Measurements from ENCODE around the gene TSPAN10.
"Not testable (repeated sequence)": the region's sequence is repeated elsewhere in the genome, so short reads cannot be mapped to it uniquely, and the experiment has no call there.

TSPAN10 gene

GRCh38 chr17:81664051-81664470 is 27.1 kb downstream of the TSPAN10 start:
- DNase-seq (ENCODE audit: low read depth), result no peak

- no peak for DNase-seq (ENCODE audit: low read depth)
These were observed 28.5 kb downstream of the TSPAN10 start for GRCh38 chr17:81665205-81666091.

DNA sequence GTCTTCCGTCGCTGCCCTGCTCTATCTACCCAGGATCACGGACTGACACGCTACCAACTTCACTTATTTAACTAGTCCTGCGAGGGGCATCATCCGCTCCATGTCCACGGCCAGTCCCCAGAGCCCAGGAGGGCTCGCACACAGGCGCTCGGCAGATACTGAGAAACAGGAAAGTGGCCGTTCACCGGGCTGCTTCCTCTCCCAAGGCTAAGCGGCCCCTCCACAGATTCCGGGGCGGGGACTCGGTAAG is 29.0 kb downstream of the TSPAN10 start:
- no peak for DNase-seq (ENCODE audit: low read depth)

GRCh38 chr17:81666342-81667191 is 29.6 kb downstream of the TSPAN10 start, which contains the start of the genes CCDC137 and OXLD1:
Gene CCDC137, plus strand, starts transcription at chr17:81666737. Its CDS starts 30 bp downstream, at chr17:81666767.
Gene OXLD1, minus strand, starts transcription at chr17:81666605. Its CDS starts 28 bp downstream, at chr17:81666577.
- peak; percentile 92 for DNase-seq (ENCODE audit: low read depth)

- DNase-seq (ENCODE audit: low read depth), result no peak
These were observed 30.8 kb downstream of the TSPAN10 start for GRCh38 chr17:81667754-81668153.

DNA sequence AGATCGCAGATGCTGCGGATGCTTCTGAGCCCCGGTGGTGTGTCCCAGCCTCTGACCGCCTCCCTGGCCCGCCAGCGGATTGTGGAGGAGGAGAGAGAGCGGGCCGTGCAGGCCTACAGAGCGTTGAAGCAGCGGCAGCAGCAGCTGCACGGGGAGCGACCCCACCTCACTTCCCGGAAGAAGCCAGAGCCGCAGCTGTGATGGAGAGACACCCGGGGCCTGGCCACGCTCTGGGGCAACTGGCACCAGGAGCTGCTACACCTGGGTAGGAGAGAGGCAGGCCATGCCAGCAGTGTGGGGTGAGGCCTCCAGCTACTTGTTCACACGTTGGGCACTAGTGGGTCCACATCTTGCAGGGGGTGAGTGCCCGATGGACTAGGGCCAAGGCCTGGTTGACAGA is 35.5 kb downstream of the TSPAN10 start:
- DNase-seq (ENCODE audit: low read depth), result no peak

DNA sequence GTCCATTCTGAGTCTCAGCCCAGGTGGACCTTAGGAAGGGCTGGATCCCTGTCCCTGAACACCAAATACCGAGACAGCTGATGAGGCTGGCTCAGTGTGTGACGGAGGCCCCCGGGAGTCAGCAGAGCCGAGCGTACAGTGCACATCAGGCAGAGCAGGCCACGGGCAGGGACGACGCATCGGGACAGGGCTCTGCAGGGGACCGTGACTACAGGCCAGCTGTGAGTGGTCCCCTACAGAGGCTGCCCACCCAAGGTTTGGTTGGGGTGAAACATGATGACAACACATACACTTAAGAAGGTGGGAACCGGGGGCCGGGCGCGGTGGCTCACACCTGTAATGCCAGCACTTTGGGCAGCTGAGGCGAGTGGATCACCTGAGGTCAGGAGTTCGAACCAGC is 36.0 kb downstream of the TSPAN10 start:
- no peak for DNase-seq (ENCODE audit: low read depth)

DNA sequence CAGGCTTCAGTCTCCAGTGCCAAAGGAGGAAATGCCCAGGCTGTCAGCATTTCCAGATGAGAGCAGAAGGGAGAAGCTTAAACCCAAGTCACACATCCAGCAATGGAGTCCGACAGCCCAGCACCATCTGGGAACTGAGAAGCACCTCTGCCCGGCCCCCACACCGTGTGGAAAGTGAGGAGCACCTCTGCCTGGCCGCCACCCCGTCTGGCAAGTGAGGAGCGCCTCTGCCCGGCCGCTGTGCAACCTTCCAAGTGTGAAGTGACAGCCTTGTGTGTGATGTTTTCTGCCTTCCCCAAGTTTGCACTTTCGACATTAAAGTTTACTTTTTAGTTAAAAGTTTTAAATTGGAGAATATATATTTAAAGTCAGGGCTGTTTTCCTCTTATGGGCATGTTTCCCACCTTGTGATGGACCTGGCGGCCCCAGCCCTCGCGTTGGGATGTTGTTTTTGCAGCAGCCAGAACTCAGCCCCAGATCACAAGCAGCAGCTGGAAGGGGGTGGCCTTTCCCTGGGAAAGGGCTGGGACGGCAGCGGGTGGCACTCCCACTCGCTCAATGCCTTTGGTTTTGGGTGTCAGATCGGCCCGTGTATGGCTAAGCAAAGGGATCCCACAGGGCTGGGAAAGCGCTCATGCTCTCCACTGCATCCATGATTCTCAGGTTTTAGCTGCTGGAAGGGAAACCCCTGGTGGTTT is 36.7 kb downstream of the TSPAN10 start:
- no peak for DNase-seq (ENCODE audit: low read depth)

DNA sequence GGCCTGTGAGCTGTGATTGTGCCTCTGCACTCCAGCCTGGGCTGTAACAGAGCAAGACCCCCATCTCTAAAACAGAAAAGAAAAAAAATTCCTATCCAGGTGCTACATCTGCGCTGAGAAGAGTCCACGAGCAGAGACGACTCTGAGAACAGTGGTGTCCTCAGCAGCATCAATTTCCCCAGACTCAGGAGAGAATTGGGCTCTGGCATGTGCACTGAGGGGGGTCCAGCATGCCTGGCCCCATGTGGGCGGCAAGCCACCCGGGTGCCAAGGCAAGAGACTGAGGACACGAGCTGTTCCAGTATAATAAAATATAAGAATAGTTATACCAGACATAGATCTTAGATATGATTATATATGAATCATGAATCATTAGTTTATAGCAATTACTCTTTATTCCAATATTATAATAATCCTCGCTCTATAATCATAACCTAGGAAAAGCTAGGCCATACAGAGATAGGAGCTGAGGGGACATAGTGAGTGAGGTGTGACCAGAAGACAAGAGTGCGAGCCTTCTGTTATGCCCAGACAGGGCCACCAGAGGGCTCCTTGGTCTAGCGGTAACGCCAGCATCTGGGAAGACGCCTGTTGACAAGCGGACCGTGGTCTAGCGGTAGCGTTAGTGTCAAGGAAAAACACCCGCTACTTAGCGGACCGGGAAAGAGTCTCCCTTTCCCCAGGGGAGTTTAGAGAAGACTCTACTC is 38.7 kb downstream of the TSPAN10 start:
- DNase-seq (ENCODE audit: low read depth), result not testable (repeated sequence)

GRCh38 chr17:81676906-81677305 is 39.9 kb downstream of the TSPAN10 start:
- DNase-seq (ENCODE audit: low read depth), result no peak

DNA sequence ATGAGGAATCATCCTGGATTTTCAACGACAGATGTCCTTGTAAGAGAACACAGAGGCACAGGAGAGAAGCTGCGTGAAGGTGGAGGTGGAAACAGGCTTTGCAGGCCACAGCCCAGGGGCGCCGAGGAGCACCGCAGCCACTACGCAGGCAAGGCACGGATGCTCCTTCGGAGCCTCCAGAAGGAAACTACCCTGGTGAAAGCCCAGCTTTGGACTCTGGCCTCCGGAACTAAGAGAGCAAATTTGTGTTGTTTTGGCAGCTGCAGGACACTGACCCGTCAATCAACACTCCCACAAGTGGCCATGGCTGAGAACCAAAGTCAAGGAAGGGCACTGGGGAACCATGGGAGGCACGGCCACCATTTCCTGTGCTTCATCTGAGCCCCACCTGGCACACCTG is 43.2 kb downstream of the TSPAN10 start:
- DNase-seq (ENCODE audit: low read depth), result no peak

DNA sequence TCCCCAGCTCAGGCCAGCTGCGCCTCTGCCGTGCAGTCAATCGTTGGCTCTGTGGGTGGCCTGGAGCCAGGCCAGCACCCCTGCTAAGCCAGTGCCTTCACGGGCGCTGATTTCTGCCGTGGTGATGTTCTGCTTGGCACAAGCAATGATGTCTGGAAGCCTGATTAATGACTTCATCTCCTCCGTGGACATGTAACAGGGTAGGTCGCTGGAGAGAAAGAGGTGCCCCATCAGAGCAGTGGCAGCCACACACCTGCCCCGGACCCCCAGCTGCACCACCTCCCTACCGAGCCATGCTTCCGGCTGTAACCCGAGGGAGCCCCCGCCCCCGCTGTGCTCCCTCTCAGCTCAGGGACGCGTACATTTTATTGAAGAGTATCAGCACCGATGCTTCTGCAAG is 44.7 kb downstream of the TSPAN10 start:
- DNase-seq (ENCODE audit: low read depth), result no peak

GRCh38 chr17:81682565-81683207 is 45.7 kb downstream of the TSPAN10 start:
- DNase-seq (ENCODE audit: low read depth), result no peak

DNA sequence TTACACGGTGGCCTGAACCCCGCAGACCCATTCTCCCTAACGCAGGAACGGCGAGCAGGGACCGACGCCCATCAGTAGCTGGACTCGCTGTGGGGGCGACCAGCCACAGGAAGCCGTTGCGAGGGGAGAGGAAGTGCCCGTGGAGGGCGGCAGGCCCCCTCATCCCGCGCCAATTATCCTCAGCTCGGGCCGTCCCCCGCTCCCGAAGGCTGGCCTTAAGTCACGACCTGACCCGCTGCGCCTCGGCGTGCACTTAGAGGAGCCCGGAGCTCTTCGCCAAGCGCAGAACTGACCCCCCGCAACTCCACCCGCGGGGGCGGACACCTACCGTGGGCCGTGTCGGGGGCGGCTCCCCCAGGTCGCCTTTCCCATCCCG is 46.2 kb downstream of the TSPAN10 start:
- DNase-seq (ENCODE audit: low read depth), result no peak

DNA sequence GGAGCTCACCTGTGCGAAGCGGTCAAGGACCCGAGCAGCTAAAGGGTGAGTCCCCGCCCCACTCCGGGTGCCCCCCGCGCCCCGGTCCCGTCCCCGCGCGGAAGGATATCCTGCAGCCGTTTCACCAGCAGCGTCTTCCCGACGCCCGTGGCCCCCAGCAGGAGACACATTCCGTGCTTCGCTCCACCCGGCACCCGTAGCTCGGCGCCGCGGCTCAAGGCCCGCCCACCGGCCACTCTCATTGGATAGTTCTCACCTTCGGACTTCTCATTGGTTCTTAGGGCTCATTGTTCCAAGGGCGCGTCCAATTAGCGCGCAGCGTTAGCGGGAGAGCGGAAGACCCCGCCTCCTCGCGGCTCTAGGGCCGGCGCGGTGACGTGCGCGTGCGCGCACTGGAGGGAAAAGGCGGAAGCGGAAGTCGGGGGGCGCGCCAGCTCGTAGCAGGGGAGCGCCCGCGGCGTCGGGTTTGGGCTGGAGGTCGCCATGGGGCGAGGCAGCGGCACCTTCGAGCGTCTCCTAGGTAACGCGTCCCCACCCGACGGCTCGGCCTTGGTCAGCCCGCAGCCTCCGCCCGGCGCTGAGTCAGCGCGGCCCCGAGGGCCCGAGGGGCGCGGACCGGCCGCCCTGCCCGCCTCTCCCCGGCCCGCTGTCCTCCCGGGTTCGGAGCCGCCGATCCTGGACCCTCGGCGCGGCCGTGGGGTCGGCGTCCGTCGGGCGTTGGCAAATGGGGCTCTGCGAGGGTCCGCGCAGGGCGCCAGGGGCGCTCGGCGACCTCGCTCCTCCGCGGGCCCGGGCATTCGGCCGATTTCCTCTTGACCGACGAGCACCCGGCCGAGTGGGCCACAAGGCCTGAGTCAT is 46.8 kb downstream of the TSPAN10 start, which contains the start of the genes ARL16 and HGS:
Gene ARL16 (minus strand): TSS at position 214 of the 858 bp plus-strand sequence. CDS start 44 bp downstream, at position 170.
Gene HGS (plus strand): TSS at position 428 of the 858 bp plus-strand sequence. CDS start 56 bp downstream, at position 484.
- DNase-seq (ENCODE audit: low read depth), result peak; percentile 97

DNA sequence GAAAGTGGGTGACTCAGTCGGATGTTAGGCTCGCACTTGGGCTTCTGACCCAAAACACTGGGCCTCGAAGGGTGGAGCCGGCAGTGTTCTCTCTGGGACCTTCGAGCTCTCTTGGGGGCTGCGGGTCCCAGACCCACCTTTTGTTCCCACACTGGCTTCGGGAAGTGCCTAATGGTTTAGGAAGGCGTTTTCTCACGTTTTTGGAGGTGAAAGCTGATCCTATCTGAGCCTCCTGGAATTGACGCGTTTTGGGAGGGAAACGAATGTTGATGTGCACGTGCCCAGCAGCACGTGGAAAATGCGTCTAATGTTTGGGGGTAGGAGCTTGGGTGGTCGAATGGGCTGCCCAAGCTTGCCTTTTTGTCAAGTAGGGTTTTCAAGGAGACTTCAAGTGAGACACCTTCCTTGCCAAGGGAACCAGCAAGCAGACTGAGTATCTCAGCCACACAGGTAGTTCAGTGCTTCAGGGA is 47.5 kb downstream of the TSPAN10 start:
- peak; percentile 56 for DNase-seq (ENCODE audit: low read depth)

DNA sequence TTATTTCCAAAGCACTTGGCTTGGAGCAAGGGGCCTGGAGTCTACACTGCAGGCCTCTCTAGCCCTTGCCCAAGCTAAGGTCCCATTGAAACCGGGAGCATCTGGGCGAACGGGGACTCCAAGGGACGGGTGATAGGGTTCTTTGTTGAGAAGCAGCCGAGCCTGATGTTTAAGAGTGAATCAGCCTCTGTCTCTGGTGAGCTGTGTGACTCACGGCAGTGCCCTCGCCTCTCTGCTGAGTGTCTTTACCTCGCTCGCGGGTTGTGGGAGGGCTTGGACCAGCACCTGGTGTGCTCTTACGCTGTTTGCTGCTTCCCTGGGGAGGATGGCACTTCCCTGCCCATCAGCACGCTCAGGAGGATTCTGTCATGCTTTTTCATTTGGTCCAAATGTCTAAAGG is 48.1 kb downstream of the TSPAN10 start:
- no peak for DNase-seq (ENCODE audit: low read depth)

DNA sequence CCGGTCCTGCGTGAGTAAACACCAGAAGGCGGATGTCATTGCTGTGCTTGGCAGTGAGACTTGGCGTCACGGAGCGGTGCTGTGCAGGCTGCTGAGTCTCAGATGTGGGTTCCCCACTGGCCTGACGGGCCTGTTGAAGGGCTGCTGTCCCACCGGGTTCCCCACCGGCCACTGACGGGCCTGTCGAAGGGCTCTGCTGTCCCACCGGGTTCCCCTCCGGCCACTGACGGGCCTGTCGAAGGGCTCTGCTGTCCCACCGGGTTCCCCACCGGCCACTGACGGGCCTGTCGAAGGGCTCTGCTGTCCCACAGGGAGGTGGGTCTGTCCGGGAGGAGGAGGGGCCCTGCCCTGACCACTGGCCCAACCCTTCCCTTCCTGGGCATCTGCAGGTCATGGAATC is 49.6 kb downstream of the TSPAN10 start:
- DNase-seq (ENCODE audit: low read depth), result no peak

DNA sequence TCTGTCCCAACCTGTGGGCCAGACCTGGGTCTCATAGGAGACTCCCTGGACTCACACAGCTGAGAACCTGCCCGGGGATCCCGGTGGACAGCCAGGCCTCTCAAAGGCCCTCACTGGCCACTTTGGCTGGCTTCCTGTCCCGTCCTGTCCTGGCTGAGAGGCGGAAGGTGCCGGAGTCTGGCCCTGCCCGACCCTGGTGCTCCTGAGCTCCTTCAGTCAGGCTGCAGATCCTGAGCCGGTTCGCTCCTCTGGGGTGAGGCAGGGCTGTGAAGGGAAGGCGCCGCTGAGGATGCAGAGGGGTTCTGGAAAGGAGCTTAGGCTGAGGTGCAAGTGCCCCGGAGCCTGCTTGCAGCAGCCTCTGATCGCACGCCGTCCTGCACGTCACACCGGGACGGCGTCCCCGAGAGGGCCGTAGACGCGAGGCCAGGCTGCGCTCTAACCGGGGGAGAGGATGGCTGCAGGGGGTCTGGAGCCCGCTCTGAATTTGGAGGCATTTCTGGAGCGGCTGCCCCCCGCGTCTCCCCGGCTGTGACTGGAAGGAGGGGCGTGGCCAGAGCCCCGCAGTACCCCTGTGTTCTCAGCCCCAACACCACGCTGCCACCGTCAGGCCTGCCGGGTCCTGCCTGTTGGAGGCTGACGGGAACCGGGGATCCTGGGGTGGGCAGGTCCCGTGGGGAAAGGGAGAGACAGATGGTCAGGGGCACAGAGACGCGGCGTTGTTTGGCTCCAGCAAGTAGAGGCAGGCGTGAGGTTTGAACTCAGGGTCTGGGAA is 51.0 kb downstream of the TSPAN10 start:
- DNase-seq (ENCODE audit: low read depth), result no peak

Data from fibroblast of the conjunctiva (primary cell).